HG02588 (cell line): ENCODE results near the gene SERHL2.
"Not testable (repeated sequence)": the region's sequence is repeated elsewhere in the genome, so short reads cannot be mapped to it uniquely, and the experiment has no call there.

ENCODE experiments used
- ATAC-seq: cut with Tn5 transposase; IDR thresholded peaks from one replicate; pipeline ENCODE4 v1.9.1; 2021; ENCODE audit warnings: mild to moderate bottlenecking, moderate library complexity; ENCODE audit not compliant: unreplicated experiment

The SERHL2 gene

GRCh38 chr22:42571068-42571467 is 17.3 kb downstream of the SERHL2 start:
- not testable (repeated sequence) for ATAC-seq

DNA sequence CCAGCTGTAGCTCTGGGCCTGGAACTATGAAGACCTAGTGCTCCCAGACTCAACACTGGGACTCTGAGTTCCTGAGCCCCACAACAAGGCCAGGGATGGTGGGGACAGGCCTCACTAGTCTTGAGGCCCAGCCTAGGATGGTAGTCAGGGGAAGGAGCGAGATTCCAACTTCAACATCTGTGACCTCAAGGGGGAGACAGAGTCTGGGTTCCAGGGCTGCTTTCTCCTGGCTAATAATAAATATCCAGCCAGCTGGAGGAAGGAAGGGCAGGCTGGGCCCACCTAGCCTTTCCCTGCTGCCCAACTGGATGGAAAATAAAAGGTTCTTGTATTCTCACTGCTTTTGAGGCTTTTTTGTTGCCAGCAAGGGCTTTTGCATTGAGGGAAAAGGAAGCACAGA is 20.3 kb downstream of the SERHL2 start:
- ATAC-seq = not testable (repeated sequence)

GRCh38 chr22:42574468-42574867 is 20.7 kb downstream of the SERHL2 start:
- ATAC-seq = not testable (repeated sequence)

DNA sequence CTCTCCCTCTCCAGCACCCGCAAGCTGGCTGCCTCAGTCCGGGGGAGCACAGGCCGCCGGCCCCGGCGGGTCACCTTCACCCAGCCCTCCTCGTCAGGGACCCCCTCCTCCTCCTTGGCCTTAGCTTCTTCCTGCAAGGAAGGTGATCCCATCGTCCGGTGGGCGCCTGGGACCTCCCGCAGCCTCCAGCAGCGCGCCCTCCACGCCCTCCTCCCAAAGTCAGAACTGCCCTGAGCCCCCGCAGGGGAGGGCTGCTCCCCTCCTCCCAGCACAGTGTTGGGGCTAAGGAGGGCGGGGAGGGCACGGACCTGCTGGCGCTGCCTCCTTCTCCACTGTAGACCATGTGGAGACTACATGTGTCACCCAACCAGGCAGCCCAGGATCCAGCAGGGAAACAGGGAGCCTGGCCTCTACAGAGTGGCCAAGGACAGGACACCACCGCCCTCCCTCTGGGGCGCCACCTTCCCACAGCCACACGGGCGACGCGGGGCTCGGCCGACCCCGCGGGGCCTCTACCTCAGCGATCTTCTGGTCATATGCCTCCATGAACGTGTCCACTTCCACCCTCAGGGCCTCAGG is 22.3 kb downstream of the SERHL2 start:
- not testable (repeated sequence) for ATAC-seq

DNA sequence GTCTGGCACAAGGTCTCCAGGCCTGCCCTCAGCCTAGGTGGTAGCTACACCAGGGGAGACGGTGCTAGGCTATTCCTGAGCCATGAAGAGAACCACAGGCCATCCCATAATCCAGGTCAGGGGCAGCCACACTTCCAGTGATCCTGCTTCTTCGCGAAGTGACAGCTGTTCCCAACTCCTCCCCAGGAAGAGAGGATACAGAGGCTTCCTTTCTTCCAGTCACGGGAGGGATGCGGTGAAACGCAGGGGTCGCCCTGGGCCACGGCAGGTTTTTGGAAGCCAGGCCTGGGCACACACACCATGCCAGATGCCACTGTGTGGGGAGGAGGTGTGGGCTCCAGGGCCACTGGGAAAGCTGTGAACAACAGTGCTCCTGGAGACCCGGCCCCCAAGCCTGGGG is 23.4 kb downstream of the SERHL2 start:
- not testable (repeated sequence) for ATAC-seq

DNA sequence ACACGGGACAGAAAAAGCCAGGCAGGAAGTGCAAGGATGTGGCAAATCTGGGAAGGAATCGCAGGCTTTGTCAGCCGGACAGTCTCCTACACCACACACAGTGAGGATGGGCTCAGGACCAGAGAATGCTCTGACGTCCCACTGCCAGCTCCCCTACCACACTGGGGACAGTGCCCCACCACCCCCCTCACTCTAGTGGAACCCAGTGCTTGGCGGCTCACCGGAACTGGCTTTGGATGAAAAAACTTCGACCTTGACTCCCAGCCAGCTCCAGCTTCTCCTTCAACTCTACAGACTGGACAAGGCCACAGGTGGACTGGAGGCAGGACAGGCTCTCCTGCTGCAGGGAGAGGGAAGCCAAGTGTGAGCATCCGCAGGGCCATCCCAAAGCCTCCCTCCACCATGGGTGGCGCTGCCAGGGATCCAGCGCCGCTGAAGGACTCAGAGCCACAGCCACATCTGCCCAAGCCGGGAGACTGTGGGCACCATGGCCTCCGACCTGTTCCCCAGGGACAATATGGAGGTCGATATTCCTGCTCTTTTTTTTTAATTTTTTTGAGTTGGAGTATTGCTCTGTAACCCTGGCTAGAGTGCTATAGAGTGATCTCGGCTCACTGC is 24.0 kb downstream of the SERHL2 start:
- no peak for ATAC-seq

- ATAC-seq = not testable (repeated sequence)
Measured at GRCh38 chr22:42580040-42580439, 26.3 kb downstream of the SERHL2 start.

DNA sequence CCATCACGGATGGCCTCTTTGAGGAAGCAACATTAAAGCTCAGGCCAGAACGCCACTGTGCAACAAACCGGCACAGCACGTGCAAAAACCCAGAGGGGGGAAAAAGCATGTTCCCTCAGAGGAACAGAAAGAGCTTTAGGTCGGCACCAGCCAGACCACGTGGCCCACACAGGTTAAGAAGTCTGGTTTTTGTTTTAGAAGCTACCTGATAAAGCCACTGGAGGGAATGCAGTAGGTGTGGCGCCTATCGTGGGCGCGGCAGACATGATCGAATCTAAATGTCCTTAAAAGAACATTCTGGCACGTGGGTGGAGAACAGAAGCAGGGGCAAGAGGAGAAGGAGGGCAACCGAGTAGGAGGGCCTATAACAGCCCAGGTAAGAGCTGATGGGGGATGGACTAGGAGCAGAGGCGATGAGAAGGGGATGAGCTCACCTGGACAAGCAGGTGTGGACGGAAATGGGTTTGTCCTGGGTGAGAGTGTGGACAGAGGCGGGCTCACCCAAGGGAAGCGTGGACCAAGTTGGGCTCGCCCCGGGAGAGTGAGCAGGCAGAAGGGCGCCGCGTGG is 27.5 kb downstream of the SERHL2 start:
- ATAC-seq = peak; percentile 7

DNA sequence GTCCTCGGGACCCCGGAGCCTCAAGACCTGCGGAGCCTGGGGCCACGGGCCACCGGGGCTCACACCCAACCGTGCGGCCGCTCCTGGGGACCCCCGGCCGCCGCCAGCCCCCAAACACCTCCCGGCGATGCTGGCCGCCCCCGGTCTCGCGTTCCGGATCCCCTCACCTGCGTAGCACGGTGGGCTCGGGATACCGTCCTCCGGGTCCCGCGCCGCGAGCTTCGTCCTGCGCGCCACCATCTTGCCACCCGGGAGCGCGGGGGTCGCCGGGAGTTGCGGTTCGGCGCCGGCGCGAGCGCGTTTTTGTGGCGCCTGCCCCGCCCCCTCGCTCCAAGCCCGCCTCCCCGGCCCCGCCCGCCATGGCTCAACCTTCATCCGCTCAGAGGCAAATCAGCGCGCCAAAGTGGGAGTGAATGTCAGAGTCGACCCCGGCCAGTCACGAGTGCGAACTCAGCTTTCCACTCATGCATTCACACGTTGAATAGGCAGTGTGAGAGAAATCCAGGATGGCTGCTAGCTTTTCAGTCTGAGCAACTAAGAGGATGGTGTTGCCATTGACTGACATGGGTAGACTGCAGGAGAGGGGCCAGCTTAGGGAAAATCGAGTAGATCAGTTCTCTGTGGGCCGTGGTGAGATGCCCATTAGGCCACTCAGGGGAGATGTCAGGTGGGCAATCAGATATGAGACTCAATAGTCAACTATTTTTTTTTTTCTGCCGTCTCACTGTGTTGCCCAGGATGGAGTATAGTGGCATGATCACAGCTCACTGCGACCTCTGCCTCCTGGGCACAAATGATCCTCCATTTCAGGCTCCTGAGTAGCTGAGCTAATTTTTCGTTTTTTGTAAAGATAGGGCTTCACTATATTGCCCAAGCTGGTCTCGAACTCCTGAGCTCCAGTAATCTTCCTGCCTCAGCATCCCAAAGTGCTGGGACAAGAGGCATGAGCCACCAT is 28.3 kb downstream of the SERHL2 start:
- ATAC-seq = peak; percentile 60

DNA sequence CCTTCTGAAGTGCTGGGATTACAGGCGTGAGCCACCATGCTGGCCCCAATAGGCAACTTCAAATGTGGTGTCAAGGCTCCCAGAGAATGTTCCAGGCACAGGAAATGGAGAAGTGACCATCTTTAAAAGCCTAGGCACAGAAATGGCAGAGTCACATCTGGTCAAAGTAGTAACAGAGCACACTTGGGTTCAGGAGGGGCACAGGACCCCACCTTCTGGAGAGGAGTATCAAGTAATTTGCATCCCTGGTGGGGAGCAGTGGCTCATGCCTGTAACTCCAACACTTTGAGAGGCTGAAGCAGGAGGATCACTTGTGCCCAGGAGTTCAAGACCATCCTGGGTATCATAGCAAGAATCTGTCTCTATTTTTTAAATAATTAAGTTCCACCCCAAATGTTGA is 29.2 kb downstream of the SERHL2 start:
- ATAC-seq = no peak

DNA sequence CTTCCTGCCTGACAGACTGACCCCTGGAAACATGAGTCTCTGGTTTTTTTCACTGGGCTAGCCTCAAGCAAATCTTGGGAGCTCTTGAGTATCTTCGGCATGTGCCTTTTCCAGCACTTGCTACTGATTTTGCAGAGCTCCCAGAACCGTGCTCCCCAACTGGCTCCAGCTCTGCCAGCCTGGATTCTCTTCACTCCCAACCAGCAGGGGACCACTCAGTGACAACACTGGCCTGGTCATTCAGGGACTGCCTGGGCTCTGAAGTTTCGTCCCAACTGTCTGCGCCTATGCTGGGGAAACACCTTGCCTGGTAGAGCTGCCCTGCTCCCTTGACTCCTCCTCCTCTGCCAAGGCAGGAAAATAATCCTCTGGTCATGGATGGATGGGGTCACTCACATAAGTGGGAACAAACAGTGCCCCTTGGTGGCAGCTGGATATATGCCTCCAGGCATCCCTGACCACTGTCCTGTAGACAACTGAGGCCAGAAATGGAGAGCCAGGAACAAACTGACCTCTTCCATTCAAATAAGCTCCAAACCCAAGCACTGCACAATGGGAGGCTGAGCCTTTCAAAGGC is 30.7 kb downstream of the SERHL2 start:
- ATAC-seq = no peak

- ATAC-seq = no peak
Measured at GRCh38 chr22:42585096-42585495, 31.3 kb downstream of the SERHL2 start.

DNA sequence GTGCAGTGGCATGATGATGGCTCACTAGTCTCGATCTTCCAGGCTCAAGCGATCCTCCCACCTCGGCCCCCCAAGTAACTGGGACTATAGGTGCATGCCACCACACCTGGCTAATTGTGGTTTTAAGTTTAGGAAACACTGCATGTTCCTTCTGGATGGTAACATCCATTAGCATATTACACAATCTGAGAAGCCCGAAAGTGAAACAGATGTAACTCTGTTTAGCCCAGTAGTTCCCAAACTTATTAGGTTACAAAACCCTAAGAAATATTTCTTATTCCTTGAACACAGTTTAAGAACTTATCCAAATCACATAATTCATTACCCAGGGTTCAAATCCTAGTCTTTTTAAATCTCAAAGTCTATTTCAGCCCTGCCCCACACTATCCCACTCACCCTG is 32.6 kb downstream of the SERHL2 start:
- ATAC-seq = no peak

DNA sequence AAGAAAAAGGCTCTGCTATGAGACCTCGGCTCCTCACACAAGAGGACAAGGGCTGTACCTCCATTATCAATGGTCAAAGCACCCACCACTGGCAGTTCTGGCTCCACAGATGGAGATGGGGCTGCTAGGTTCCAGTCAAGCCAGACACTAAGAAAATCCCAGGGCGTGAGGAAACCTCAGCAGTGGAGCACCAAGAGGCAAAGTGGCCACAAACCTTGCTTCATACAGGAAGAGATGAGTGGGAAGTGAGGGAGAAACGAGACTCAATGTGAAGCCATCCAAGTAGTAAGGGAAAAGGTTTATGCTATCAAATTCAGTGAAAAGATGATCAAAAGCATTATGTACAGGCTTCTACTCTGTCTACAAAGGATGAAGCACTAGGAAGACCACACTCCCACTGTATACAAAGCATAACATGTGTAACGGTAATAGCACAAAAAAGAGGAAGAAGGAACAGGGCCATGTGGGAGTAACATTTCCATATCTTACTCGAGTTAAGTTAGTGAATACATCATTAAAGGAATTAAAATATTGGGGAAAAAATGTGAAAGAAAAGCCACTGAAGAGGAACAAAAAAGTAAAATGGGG is 33.9 kb downstream of the SERHL2 start:
- no peak for ATAC-seq

GRCh38 chr22:42591987-42592386 is 38.2 kb downstream of the SERHL2 start:
- ATAC-seq = no peak

- ATAC-seq = no peak
Measured at GRCh38 chr22:42595434-42595833, 41.7 kb downstream of the SERHL2 start.

GRCh38 chr22:42596336-42596735 is 42.6 kb downstream of the SERHL2 start:
- ATAC-seq = no peak

- ATAC-seq = no peak
Measured at GRCh38 chr22:42596863-42597530, 43.2 kb downstream of the SERHL2 start.

GRCh38 chr22:42601879-42602465 is 48.2 kb downstream of the SERHL2 start:
- ATAC-seq = no peak

DNA sequence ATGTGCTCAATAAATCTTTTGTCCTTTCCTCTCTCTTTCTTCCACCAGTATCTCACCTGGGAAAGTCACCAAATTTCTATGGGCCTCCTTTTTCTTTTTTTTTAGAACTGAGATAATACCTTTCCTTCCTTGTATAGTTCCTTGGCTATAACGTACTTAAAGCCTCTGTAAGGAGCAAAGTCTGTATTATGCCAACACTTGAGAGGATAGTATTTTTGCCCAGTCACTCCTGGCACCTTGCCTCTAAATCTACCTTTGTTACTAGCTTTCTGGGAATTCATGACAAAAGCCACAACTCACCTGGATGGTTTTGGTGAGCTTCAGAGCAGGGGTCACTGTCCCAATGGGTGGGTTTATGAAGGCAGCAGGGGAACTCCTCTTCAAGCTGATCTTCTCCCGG is 48.7 kb downstream of the SERHL2 start:
- ATAC-seq = no peak
